H9 (cell line): ENCODE data around the gene TRPV3. TPM values are rescaled to one million over a fixed set of nuclear protein-coding genes. Genes with fewer than 3 reads are reported as not detected.

Experiments used
- DNase-seq: peaks from one replicate; pipeline ENCODE4 v3.0.0-alpha.2; 2017
- H2AFZ ChIP-seq: one replicate; pipeline ENCODE4 v1.6.1; 2013; ENCODE audit warnings: mild to moderate bottlenecking, low read length, control low read depth, moderate library complexity
- H2AK5ac ChIP-seq: 2 replicates; pipeline ENCODE4 v1.6.1; 2013; ENCODE audit warnings: low read length, control low read depth, mixed read lengths; ENCODE audit not compliant: insufficient read length
- H2BK120ac ChIP-seq: one replicate; pipeline ENCODE4 v1.6.1; 2013; ENCODE audit warnings: low read depth, mild to moderate bottlenecking, low read length, control low read depth, inconsistent platforms; ENCODE audit not compliant: poor library complexity, severe bottlenecking
- H2BK12ac ChIP-seq: 2 replicates; pipeline ENCODE4 v1.6.1; 2013; ENCODE audit warnings: low read length, control low read depth, mixed read lengths, low read depth; ENCODE audit not compliant: insufficient read length
- H2BK15ac ChIP-seq: 2 replicates; pipeline ENCODE4 v1.6.1; 2013; ENCODE audit warnings: low read depth, low read length, control low read depth
- H2BK20ac ChIP-seq: one replicate; pipeline ENCODE4 v1.6.1; 2013; ENCODE audit warnings: low read depth, mild to moderate bottlenecking, low read length, control low read depth, inconsistent platforms; ENCODE audit not compliant: poor library complexity, severe bottlenecking
- H2BK5ac ChIP-seq: 2 replicates; pipeline ENCODE4 v1.6.1; 2013; ENCODE audit warnings: low read length, control low read depth, mixed read lengths; ENCODE audit not compliant: insufficient read length
- H3K14ac ChIP-seq: 2 replicates; pipeline ENCODE4 v1.6.1; 2013; ENCODE audit warnings: low read length, control low read depth; ENCODE audit not compliant: insufficient read depth
- H3K18ac ChIP-seq: 2 replicates; pipeline ENCODE4 v1.6.1; 2013; ENCODE audit warnings: low read depth, mild to moderate bottlenecking, mixed read lengths, low read length, control low read depth; ENCODE audit not compliant: insufficient read length
- H3K23ac ChIP-seq: 2 replicates; pipeline ENCODE4 v1.6.1; 2013; ENCODE audit warnings: low read length, control low read depth, mixed read lengths, low read depth; ENCODE audit not compliant: insufficient read length
- H3K23me2 ChIP-seq: 2 replicates; pipeline ENCODE4 v1.6.1; 2013; ENCODE audit warnings: low read depth, mild to moderate bottlenecking, mixed read lengths, low read length, control low read depth; ENCODE audit not compliant: insufficient read length, poor library complexity, severe bottlenecking
- H3K27ac ChIP-seq: 2 replicates; pipeline ENCODE4 v1.5.1; 2013; ENCODE audit warnings: low read length, control low read depth, mixed read lengths, low read depth; ENCODE audit not compliant: insufficient read length
- H3K27me3 ChIP-seq: 2 replicates; pipeline ENCODE4 v1.6.1; 2013; ENCODE audit warnings: low read length, control low read depth, inconsistent platforms; ENCODE audit not compliant: insufficient read depth
- H3K4ac ChIP-seq: 2 replicates; pipeline ENCODE4 v1.6.1; 2013; ENCODE audit warnings: low read depth, mild to moderate bottlenecking, control low read depth, inconsistent platforms, low read length, moderate library complexity
- H3K4me1 ChIP-seq: 2 replicates; pipeline ENCODE4 v1.6.1; 2013; ENCODE audit warnings: low read length, control low read depth, inconsistent platforms; ENCODE audit not compliant: insufficient read depth
- H3K4me2 ChIP-seq: 2 replicates; pipeline ENCODE4 v1.6.1; 2013; ENCODE audit warnings: low read length, control low read depth, mixed read lengths; ENCODE audit not compliant: insufficient read length, insufficient read depth
- H3K56ac ChIP-seq: 2 replicates; pipeline ENCODE4 v1.6.1; 2013; ENCODE audit warnings: low read depth, mild to moderate bottlenecking, mixed read lengths, low read length, control low read depth; ENCODE audit not compliant: insufficient read length
- H3K79me1 ChIP-seq: 2 replicates; pipeline ENCODE4 v1.6.1; 2013; ENCODE audit warnings: low read depth, mild to moderate bottlenecking, moderate library complexity, low read length, control low read depth, inconsistent platforms; ENCODE audit not compliant: insufficient read depth, poor library complexity, severe bottlenecking
- H3K79me2 ChIP-seq: 2 replicates; pipeline ENCODE4 v1.6.1; 2013; ENCODE audit warnings: low read length, control low read depth, inconsistent platforms; ENCODE audit not compliant: insufficient read depth
- H3K9ac ChIP-seq: 2 replicates; pipeline ENCODE4 v1.6.1; 2013; ENCODE audit warnings: low read length, control low read depth, mixed read lengths; ENCODE audit not compliant: insufficient read length; ENCODE audit errors: extremely low read depth
- H3K9me3 ChIP-seq: one replicate; pipeline ENCODE4 v1.6.1; 2013; ENCODE audit warnings: low read depth, low read length, inconsistent platforms; ENCODE audit not compliant: control insufficient read depth
- H3T11ph ChIP-seq: one replicate; pipeline ENCODE4 v1.6.1; 2013; ENCODE audit warnings: mild to moderate bottlenecking, low read length, control low read depth, inconsistent platforms
- H4K20me1 ChIP-seq: one replicate; pipeline ENCODE4 v1.6.1; 2013; ENCODE audit not compliant: control insufficient read depth, insufficient read length, insufficient read depth
- H4K5ac ChIP-seq: 2 replicates; pipeline ENCODE4 v1.6.1; 2013; ENCODE audit warnings: low read depth, mild to moderate bottlenecking, mixed read lengths, low read length, control low read depth; ENCODE audit not compliant: insufficient read length
- H4K8ac ChIP-seq: replicated peaks from 2 replicates; pipeline ENCODE4 v1.6.1; 2013; ENCODE audit warnings: low read length, control low read depth, mixed read lengths, low read depth; ENCODE audit not compliant: insufficient read length
- H4K91ac ChIP-seq: 2 replicates; pipeline ENCODE4 v1.6.1; 2013; ENCODE audit warnings: low read depth, mild to moderate bottlenecking, moderate library complexity, mixed read lengths, low read length, control low read depth; ENCODE audit not compliant: insufficient read length
- H3K27ac Mint-ChIP-seq, 3 experiments: 2 replicates in 2 of 3; 3 replicates in 1 of 3; pipeline ENCODE4 v1.8.0; 2020 to 2021; ENCODE audit warnings: mixed read lengths in 3 of 3, mild to moderate bottlenecking in 1 of 3, moderate library complexity in 1 of 3
- H3K27me3 Mint-ChIP-seq: 2 replicates; pipeline ENCODE4 v1.8.0; 2021; ENCODE audit warnings: low read depth, mild to moderate bottlenecking, moderate library complexity, mixed read lengths
- H3K36me3 Mint-ChIP-seq, 3 experiments: 2 replicates in 2 of 3; 3 replicates in 1 of 3; pipeline ENCODE4 v1.8.0; 2020 to 2021; ENCODE audit warnings: low read depth in 3 of 3, mixed read lengths in 3 of 3; ENCODE audit not compliant: insufficient read depth in 1 of 3
- H3K4me1 Mint-ChIP-seq, 2 experiments: 2 replicates each; pipeline ENCODE4 v1.8.0; 2020; ENCODE audit warnings: mixed read lengths in 2 of 2
- H3K4me3 Mint-ChIP-seq, 2 experiments: 2 replicates in 1 of 2; 3 replicates in 1 of 2; pipeline ENCODE4 v1.8.0; 2020 to 2021; ENCODE audit warnings: mild to moderate bottlenecking in 2 of 2, mixed read lengths in 2 of 2, moderate library complexity in 1 of 2
- H3K9me3 Mint-ChIP-seq, 2 experiments: 2 replicates in 1 of 2; 3 replicates in 1 of 2; pipeline ENCODE4 v1.8.0; 2020; ENCODE audit warnings: mild to moderate bottlenecking in 2 of 2, mixed read lengths in 2 of 2, moderate library complexity in 1 of 2
- WGBS: extraction: QIAGEN DNeasy Blood & Tissue Kit; methylation state at CpG from one replicate; pipeline ENCODE4 v1.1.7; 2013; ENCODE audit warnings: missing lambda C conversion rate, low lambda C conversion rate, mixed read lengths; ENCODE audit not compliant: insufficient read length; ENCODE audit errors: extremely low coverage; 5-methylcytosine and 5-hydroxymethylcytosine counted together
- total RNA-seq: library from RNA; stranded (reverse); gene quantifications from 2 replicates; pipeline ENCODE4 v1.2.1, GENCODE V29; 2021
- TF ChIP-seq, protein P1 (sequence below): fragments of 200-600 bp; sonication (generic); conservative IDR thresholded peaks from 3 replicates; pipeline ENCODE4 v1.8.0; 2021; ENCODE audit warnings: antibody characterized with exemption, mild to moderate bottlenecking

Gene TRPV3
- total RNA-seq, 1 experiment from 2014 or later, result 0.63 TPM

GRCh38 chr17:3594051-3594800 is 36.6 kb upstream of the TRPV3 start:
- Histone ChIP-seq H2BK20ac (no peak overlapping the region), H4K20me1 (no peaks in the 10 kb centered on the region), H3K23ac (no peak overlapping the region), H3K4me2 (no peak overlapping the region), H3K27ac (no peak overlapping the region), H3K14ac (no peak overlapping the region), H2AK5ac (no peak overlapping the region), H4K5ac (no peak overlapping the region), H3K18ac (no peak overlapping the region), H3K9me3 (no peaks in the 10 kb centered on the region), H2BK15ac (no peak overlapping the region), H2BK120ac (no peak overlapping the region), H3K56ac (no peak overlapping the region), H3K23me2 (no peaks in the 10 kb centered on the region), H3K27me3 (no peaks in the 10 kb centered on the region), H3K9ac (no peak overlapping the region), H3K4ac (no peak overlapping the region), H4K8ac (no peak overlapping the region), H3T11ph (no peak overlapping the region), H4K91ac (no peak overlapping the region), H2BK5ac (no peak overlapping the region), H3K4me1 (no peaks in the 10 kb centered on the region), H3K79me1 (no peaks in the 10 kb centered on the region), H2BK12ac (no peak overlapping the region), H2AFZ (no peak overlapping the region), H3K79me2 (no peaks in the 10 kb centered on the region)
- DNase-seq, result no peak
- no peak overlapping the region for H3K4me3 Mint-ChIP-seq
- no peaks in the 10 kb centered on the region for H3K27me3 Mint-ChIP-seq
- TF ChIP-seq, protein P1, sequence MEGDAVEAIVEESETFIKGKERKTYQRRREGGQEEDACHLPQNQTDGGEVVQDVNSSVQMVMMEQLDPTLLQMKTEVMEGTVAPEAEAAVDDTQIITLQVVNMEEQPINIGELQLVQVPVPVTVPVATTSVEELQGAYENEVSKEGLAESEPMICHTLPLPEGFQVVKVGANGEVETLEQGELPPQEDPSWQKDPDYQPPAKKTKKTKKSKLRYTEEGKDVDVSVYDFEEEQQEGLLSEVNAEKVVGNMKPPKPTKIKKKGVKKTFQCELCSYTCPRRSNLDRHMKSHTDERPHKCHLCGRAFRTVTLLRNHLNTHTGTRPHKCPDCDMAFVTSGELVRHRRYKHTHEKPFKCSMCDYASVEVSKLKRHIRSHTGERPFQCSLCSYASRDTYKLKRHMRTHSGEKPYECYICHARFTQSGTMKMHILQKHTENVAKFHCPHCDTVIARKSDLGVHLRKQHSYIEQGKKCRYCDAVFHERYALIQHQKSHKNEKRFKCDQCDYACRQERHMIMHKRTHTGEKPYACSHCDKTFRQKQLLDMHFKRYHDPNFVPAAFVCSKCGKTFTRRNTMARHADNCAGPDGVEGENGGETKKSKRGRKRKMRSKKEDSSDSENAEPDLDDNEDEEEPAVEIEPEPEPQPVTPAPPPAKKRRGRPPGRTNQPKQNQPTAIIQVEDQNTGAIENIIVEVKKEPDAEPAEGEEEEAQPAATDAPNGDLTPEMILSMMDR, result no peak
- H3K4me1 Mint-ChIP-seq, result peaks cover 2% of the 10 kb centered on the region in 2 experiments; a peak in 3 of 4 replicates
- H3K9me3 Mint-ChIP-seq, result no peaks in the 10 kb centered on the region
- H3K36me3 Mint-ChIP-seq, result peaks cover 9 to 21% (median 17%) of the 10 kb centered on the region in 3 experiments
- peak overlapping the region in 2 of 3 experiments; percentile 85 to 86; a peak in 3 of 7 replicates for H3K27ac Mint-ChIP-seq
- no CpG with 5 or more reads among the region's 11 CpGs for WGBS
